ENCODE measurements around the gene PRF1.

PRF1 gene

DNA sequence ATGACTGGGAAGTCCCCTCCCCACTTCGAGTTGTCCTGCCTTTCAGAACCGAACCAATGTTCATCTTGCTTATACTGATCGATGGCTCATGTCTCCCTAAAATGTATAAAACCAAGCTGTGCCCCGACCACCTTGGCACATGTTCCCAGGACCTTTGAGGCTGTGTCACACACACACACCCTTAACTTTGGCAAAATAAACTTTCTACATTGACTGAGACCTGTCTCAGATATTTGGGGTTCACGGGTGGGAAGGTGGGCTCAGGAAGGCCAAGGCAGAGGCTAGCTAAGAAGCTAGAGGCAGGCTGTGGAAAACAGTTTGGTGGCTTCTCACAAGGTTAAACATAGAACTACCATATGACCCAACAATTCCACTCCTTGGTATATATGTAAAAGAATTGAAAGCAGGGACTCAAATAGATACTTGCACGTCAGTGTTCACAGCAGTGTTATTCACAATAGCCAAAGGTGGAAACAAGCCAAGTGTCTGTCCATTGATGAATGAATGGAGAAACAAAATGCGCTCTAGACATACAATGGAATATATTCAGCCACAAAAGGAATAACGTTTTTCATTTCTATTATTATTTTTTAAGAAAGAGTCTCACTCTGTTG is 15.4 kb downstream of the PRF1 start:
- no peak overlapping the region for H4K12ac ChIP-seq (ENCODE audit: low read depth, low read length)
- no peak overlapping the region for H2AK5ac ChIP-seq (ENCODE audit: low read length)
- no peak overlapping the region for H4K8ac ChIP-seq (ENCODE audit: low read depth, low read length)
- H2BK120ac ChIP-seq (ENCODE audit: insufficient read depth, low read length, poor library complexity) = no peak overlapping the region
- no peak overlapping the region for H2BK5ac ChIP-seq (ENCODE audit: low read depth, low read length, poor library complexity)
- no peak overlapping the region for H3K23ac ChIP-seq (ENCODE audit: low read length)
- DNase-seq = no peak
- H3K79me1 ChIP-seq (ENCODE audit: low read length) = no peaks in the 10 kb centered on the region
- no peaks in the 10 kb centered on the region for H3K36me3 ChIP-seq (ENCODE audit: control insufficient read depth in 1 of 2, insufficient read depth in 2 of 2, low read length in 2 of 2)
- no peak overlapping the region for H3K14ac ChIP-seq (ENCODE audit: low read length)
- no peak overlapping the region for H3K4ac ChIP-seq (ENCODE audit: low read depth, low read length)
- H2AFZ ChIP-seq (ENCODE audit: insufficient read depth, low read length, poor library complexity) = no peak overlapping the region
- H3K9ac ChIP-seq (ENCODE audit: low read length) = no peak overlapping the region
- H3K18ac ChIP-seq (ENCODE audit: low read length) = no peak overlapping the region
- H4K91ac ChIP-seq (ENCODE audit: low read depth, low read length) = no peak overlapping the region
- WGBS (ENCODE audit: extremely low coverage, insufficient coverage, insufficient read length) = no CpG with 5 or more reads among the region's 8 CpGs
- peaks cover 2% of the 10 kb centered on the region for H3K27me3 ChIP-seq (ENCODE audit: insufficient read depth, low read length)
- no peak overlapping the region for H3K27ac ChIP-seq (ENCODE audit: low read depth, low read length)
- peaks cover 5 to 6% of the 10 kb centered on the region in 2 experiments for H3K4me1 ChIP-seq (ENCODE audit: control insufficient read depth in 1 of 2, insufficient read depth in 2 of 2, low read length in 2 of 2)
- H3K9me3 ChIP-seq (ENCODE audit: insufficient read depth, low read depth, low read length) = peaks cover 5% of the 10 kb centered on the region
- no peak overlapping the region for H3K4me2 ChIP-seq (ENCODE audit: low read length)
- no peaks in the 10 kb centered on the region for H3K79me2 ChIP-seq (ENCODE audit: control insufficient read depth, insufficient read depth, low read length, poor library complexity)
- no peak overlapping the region for H2BK12ac ChIP-seq (ENCODE audit: low read length)
- no peak overlapping the region for H3K4me3 ChIP-seq (ENCODE audit: low read depth, low read length)

DNA sequence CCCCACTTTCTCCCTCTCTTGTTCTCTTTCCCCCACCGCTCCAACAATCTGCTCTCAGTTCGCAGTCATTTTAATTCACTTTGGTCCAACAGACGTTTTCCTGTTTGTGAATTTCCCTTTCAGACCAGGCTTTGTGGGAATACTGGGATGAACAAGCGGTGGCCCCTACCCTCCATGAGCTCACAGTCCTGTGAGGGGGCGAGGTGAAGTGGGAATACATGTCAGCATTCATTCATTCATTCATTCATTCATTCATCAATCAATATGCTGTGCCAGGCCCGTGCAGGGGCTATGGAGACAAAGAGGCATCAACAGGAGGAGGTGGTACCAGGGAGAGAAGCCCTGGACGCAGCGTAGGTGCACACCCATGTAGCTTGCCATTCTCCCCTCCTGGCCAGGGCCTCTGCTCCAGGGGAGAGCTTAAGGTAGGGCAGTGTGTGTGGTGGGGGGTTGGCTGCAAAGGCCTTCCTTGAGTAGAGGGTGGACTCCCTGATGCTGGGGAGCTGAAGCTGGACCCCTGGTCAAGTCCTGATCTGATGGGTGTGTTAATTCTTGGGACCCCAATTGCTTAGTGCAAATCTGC is 16.1 kb downstream of the PRF1 start:
- Histone ChIP-seq H3K4me3 (ENCODE audit: low read depth, low read length) (no peak overlapping the region), H3K23ac (ENCODE audit: low read length) (no peak overlapping the region), H3K27me3 (ENCODE audit: insufficient read depth, low read length) (peaks cover 2% of the 10 kb centered on the region), H2BK5ac (ENCODE audit: low read depth, low read length, poor library complexity) (no peak overlapping the region), H3K14ac (ENCODE audit: low read length) (no peak overlapping the region), H3K79me2 (ENCODE audit: control insufficient read depth, insufficient read depth, low read length, poor library complexity) (no peaks in the 10 kb centered on the region), H3K9me3 (ENCODE audit: insufficient read depth, low read depth, low read length) (peaks cover 5% of the 10 kb centered on the region), H3K9ac (ENCODE audit: low read length) (no peak overlapping the region), H3K27ac (ENCODE audit: low read depth, low read length) (no peak overlapping the region), H4K12ac (ENCODE audit: low read depth, low read length) (no peak overlapping the region), H3K18ac (ENCODE audit: low read length) (no peak overlapping the region), H4K91ac (ENCODE audit: low read depth, low read length) (no peak overlapping the region), H4K8ac (ENCODE audit: low read depth, low read length) (no peak overlapping the region), H3K36me3 (ENCODE audit: control insufficient read depth in 1 of 2, insufficient read depth in 2 of 2, low read length in 2 of 2) (no peaks in the 10 kb centered on the region), H2AK5ac (ENCODE audit: low read length) (no peak overlapping the region), H3K4me1 (ENCODE audit: control insufficient read depth in 1 of 2, insufficient read depth in 2 of 2, low read length in 2 of 2) (peaks cover 5 to 6% of the 10 kb centered on the region in 2 experiments), H2BK12ac (ENCODE audit: low read length) (no peak overlapping the region), H2BK120ac (ENCODE audit: insufficient read depth, low read length, poor library complexity) (no peak overlapping the region), H3K4ac (ENCODE audit: low read depth, low read length) (no peak overlapping the region), H3K4me2 (ENCODE audit: low read length) (no peak overlapping the region), H3K79me1 (ENCODE audit: low read length) (no peaks in the 10 kb centered on the region), H2AFZ (ENCODE audit: insufficient read depth, low read length, poor library complexity) (no peak overlapping the region)
- no CpG with 5 or more reads among the region's 8 CpGs for WGBS (ENCODE audit: extremely low coverage, insufficient coverage, insufficient read length)
- no peak for DNase-seq

DNA sequence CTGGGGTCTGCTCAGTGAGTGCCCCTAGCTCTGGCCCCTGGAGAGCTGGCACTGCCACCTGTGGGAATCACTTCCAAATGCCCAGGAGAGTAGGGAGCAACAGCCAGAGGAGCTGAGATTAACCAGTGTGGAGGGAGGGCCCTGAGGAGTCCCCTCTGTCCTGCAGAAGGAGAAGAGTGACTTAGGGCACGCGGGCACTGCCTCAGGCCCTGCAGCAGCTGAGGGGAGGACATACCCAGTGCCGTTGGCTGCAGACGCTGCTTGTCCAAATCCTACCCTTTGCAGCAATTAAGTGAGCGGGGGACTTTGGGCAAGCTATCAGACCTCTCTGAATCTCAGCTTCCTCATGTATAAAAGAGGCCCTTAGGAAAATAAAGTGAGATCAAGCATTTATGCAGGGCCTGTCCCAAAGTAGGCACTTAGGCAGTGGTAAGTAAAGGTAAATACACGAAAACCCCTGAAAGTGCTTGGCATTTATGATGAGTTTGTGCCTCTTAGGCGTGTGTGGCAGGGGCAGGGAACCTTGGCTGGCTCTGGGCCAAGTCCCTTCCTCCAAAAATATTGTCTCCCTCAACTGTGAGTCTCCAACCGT is 16.9 kb downstream of the PRF1 start:
- no peak overlapping the region for H2BK5ac ChIP-seq (ENCODE audit: low read depth, low read length, poor library complexity)
- no peaks in the 10 kb centered on the region for H3K79me1 ChIP-seq (ENCODE audit: low read length)
- H4K91ac ChIP-seq (ENCODE audit: low read depth, low read length) = no peak overlapping the region
- no peak overlapping the region for H3K14ac ChIP-seq (ENCODE audit: low read length)
- no peaks in the 10 kb centered on the region for H3K79me2 ChIP-seq (ENCODE audit: control insufficient read depth, insufficient read depth, low read length, poor library complexity)
- H2AFZ ChIP-seq (ENCODE audit: insufficient read depth, low read length, poor library complexity) = no peak overlapping the region
- no peaks in the 10 kb centered on the region for H3K36me3 ChIP-seq (ENCODE audit: control insufficient read depth in 1 of 2, insufficient read depth in 2 of 2, low read length in 2 of 2)
- peaks cover 5% of the 10 kb centered on the region for H3K9me3 ChIP-seq (ENCODE audit: insufficient read depth, low read depth, low read length)
- no peak for DNase-seq
- no peak overlapping the region for H3K4ac ChIP-seq (ENCODE audit: low read depth, low read length)
- H3K4me1 ChIP-seq (ENCODE audit: control insufficient read depth in 1 of 2, insufficient read depth in 2 of 2, low read length in 2 of 2) = peaks cover 5 to 6% of the 10 kb centered on the region in 2 experiments
- H3K18ac ChIP-seq (ENCODE audit: low read length) = no peak overlapping the region
- no CpG with 5 or more reads among the region's 8 CpGs for WGBS (ENCODE audit: extremely low coverage, insufficient coverage, insufficient read length)
- H3K4me2 ChIP-seq (ENCODE audit: low read length) = no peak overlapping the region
- no peak overlapping the region for H4K8ac ChIP-seq (ENCODE audit: low read depth, low read length)
- H3K9ac ChIP-seq (ENCODE audit: low read length) = no peak overlapping the region
- no peak overlapping the region for H3K23ac ChIP-seq (ENCODE audit: low read length)
- H4K12ac ChIP-seq (ENCODE audit: low read depth, low read length) = no peak overlapping the region
- no peak overlapping the region for H3K4me3 ChIP-seq (ENCODE audit: low read depth, low read length)
- peaks cover 2% of the 10 kb centered on the region for H3K27me3 ChIP-seq (ENCODE audit: insufficient read depth, low read length)
- no peak overlapping the region for H2AK5ac ChIP-seq (ENCODE audit: low read length)
- H2BK120ac ChIP-seq (ENCODE audit: insufficient read depth, low read length, poor library complexity) = no peak overlapping the region
- no peak overlapping the region for H2BK12ac ChIP-seq (ENCODE audit: low read length)
- H3K27ac ChIP-seq (ENCODE audit: low read depth, low read length) = no peak overlapping the region

DNA sequence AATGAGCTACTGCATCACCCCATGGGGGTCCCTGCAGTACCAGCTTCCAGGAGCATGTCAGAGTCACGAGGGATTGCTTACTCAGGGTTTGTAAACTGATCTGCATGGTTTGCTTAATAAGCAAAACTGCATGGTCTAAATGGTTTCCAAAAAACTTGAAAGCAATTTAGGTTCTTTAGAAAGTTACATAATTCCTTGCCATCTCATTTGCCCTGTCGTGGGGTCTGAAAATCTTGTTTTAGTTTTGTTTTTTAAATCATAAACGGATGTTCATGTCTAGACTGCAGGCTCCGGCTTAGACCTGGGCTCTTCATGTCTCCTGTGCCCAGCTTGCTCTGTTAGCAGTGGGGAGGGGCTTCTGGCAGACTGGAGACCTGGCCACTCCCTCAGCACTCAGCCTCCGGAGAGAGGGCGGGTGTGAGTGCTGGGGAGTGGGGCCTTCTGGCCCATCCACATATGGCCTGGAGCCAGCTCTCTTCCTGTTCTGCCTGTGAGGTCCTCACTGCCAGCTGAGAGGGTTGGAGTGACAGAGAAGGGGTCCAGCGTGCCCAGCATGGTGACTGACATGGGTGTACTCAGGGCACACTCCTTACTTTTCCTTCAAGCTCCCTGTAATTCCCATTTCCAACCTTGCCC is 17.5 kb downstream of the PRF1 start:
- Histone ChIP-seq H4K8ac (ENCODE audit: low read depth, low read length) (no peak overlapping the region), H3K27me3 (ENCODE audit: insufficient read depth, low read length) (peaks cover 2% of the 10 kb centered on the region), H4K12ac (ENCODE audit: low read depth, low read length) (no peak overlapping the region), H3K79me1 (ENCODE audit: low read length) (no peaks in the 10 kb centered on the region), H3K23ac (ENCODE audit: low read length) (no peak overlapping the region), H3K79me2 (ENCODE audit: control insufficient read depth, insufficient read depth, low read length, poor library complexity) (no peaks in the 10 kb centered on the region), H3K27ac (ENCODE audit: low read depth, low read length) (no peak overlapping the region), H3K4me2 (ENCODE audit: low read length) (no peak overlapping the region), H3K18ac (ENCODE audit: low read length) (no peak overlapping the region), H3K9me3 (ENCODE audit: insufficient read depth, low read depth, low read length) (peaks cover 5% of the 10 kb centered on the region), H3K4me3 (ENCODE audit: low read depth, low read length) (no peak overlapping the region), H3K36me3 (ENCODE audit: control insufficient read depth in 1 of 2, insufficient read depth in 2 of 2, low read length in 2 of 2) (no peaks in the 10 kb centered on the region), H2AFZ (ENCODE audit: insufficient read depth, low read length, poor library complexity) (no peak overlapping the region), H2BK12ac (ENCODE audit: low read length) (no peak overlapping the region), H3K14ac (ENCODE audit: low read length) (no peak overlapping the region), H3K4me1 (ENCODE audit: control insufficient read depth in 1 of 2, insufficient read depth in 2 of 2, low read length in 2 of 2) (peaks cover 5 to 6% of the 10 kb centered on the region in 2 experiments), H2BK5ac (ENCODE audit: low read depth, low read length, poor library complexity) (no peak overlapping the region), H4K91ac (ENCODE audit: low read depth, low read length) (no peak overlapping the region), H3K9ac (ENCODE audit: low read length) (no peak overlapping the region), H2BK120ac (ENCODE audit: insufficient read depth, low read length, poor library complexity) (no peak overlapping the region), H2AK5ac (ENCODE audit: low read length) (no peak overlapping the region), H3K4ac (ENCODE audit: low read depth, low read length) (no peak overlapping the region)
- no peak for DNase-seq
- WGBS (ENCODE audit: extremely low coverage, insufficient coverage, insufficient read length) = no CpG with 5 or more reads among the region's 7 CpGs
